Chondrocyte (in vitro differentiated cells): ENCODE results near the gene LRMDA. TPM values are rescaled to one million over a fixed set of nuclear protein-coding genes. Genes with fewer than 3 reads are reported as not detected.

Experiments used
- DNase-seq: peaks from one replicate; pipeline ENCODE4 v3.0.0; 2021; ENCODE audit warnings: mixed read lengths, low spot score
- H3K27ac Mint-ChIP-seq: one replicate; pipeline ENCODE4 v1.8.0; 2021; ENCODE audit warnings: mild to moderate bottlenecking, moderate library complexity, mixed read lengths; ENCODE audit not compliant: unreplicated experiment
- H3K27me3 Mint-ChIP-seq: 2 replicates; pipeline ENCODE4 v1.8.0; 2021; ENCODE audit warnings: low read depth, mixed read lengths
- H3K36me3 Mint-ChIP-seq: 2 replicates; pipeline ENCODE4 v1.8.0; 2021; ENCODE audit warnings: low read depth, mixed read lengths
- H3K4me1 Mint-ChIP-seq: 2 replicates; pipeline ENCODE4 v1.8.0; 2021; ENCODE audit warnings: low read depth, mild to moderate bottlenecking, mixed read lengths
- H3K4me3 Mint-ChIP-seq: one replicate; pipeline ENCODE4 v1.8.0; 2021; ENCODE audit warnings: mild to moderate bottlenecking, moderate library complexity, mixed read lengths; ENCODE audit not compliant: unreplicated experiment
- H3K9me3 Mint-ChIP-seq: 2 replicates; pipeline ENCODE4 v1.8.0; 2021; ENCODE audit warnings: low read depth, mixed read lengths
- total RNA-seq: library from RNA; stranded (reverse); gene quantifications from 3 replicates; pipeline ENCODE4 v1.2.1, GENCODE V29; 2021
- TF ChIP-seq, protein P1 (sequence below): fragments of 200-600 bp; sonication (generic); IDR thresholded peaks from 2 replicates; pipeline ENCODE4 v1.5.0; 2021; ENCODE audit warnings: antibody characterized with exemption, mild to moderate bottlenecking, moderate library complexity

LRMDA gene
- total RNA-seq, 1 donor from 2014 or later, result 2.8 TPM

DNA sequence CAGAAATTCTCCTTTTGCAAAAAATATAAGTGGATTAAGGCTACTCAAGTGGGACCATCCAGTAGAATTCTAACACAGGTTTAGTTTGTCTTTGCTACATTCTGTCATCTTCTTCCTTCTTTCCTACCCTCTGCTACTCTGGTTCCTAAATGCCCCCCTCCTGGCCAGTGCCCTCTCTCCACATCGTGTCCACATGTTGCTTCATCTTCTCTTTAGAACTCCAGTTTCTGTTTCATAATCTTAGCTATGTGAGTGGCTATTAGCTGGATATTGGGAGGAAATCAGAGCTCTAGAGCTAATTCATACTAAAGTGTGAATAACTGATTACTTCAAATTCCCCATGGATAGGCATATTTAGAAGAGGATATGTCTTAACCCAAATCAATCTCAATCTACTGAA, 528.5 kb downstream of the LRMDA start:
- Mint-ChIP-seq H3K4me1 (peaks cover 6% of the 10 kb centered on the region), H3K27me3 (peaks cover 6% of the 10 kb centered on the region), H3K27ac (no peak overlapping the region), H3K36me3 (peaks cover 1% of the 10 kb centered on the region), H3K4me3 (no peak overlapping the region), H3K9me3 (no peaks in the 10 kb centered on the region)
- TF ChIP-seq, protein P1, sequence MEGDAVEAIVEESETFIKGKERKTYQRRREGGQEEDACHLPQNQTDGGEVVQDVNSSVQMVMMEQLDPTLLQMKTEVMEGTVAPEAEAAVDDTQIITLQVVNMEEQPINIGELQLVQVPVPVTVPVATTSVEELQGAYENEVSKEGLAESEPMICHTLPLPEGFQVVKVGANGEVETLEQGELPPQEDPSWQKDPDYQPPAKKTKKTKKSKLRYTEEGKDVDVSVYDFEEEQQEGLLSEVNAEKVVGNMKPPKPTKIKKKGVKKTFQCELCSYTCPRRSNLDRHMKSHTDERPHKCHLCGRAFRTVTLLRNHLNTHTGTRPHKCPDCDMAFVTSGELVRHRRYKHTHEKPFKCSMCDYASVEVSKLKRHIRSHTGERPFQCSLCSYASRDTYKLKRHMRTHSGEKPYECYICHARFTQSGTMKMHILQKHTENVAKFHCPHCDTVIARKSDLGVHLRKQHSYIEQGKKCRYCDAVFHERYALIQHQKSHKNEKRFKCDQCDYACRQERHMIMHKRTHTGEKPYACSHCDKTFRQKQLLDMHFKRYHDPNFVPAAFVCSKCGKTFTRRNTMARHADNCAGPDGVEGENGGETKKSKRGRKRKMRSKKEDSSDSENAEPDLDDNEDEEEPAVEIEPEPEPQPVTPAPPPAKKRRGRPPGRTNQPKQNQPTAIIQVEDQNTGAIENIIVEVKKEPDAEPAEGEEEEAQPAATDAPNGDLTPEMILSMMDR, result no peak
- no peak for DNase-seq

DNA sequence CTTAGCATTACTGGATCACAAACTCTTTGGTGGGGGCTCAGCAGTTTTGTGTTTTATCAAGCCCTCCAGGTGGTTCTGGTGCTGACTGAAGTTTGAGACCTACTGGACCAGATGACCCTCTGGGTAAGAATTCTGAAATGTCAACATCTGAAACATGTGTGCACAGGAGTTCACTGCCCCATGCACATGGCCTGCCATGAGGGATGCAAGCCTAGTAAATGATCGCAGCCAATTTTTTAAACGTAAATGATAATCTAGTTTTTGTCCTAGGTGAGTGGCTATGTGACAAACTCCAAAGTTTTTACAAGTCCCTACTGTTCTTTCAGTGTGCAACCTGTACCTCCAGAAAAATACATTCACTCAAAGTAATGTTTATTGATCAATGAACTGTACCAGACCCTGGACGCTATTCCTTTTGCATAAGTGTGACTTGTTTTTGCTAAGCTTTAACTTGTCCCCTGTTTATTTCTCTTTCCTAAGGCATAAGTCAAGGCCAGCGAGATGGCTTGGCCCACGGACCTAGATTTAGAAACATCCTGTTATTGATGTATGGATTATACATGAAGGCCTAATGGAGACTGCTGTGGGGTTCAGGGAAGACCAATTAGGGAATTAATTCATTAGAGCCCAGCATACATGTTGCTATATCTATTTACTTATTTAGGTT, 531.1 kb downstream of the LRMDA start:
- TF ChIP-seq, protein P1, result no peak
- H3K9me3 Mint-ChIP-seq, result no peaks in the 10 kb centered on the region
- no peak for DNase-seq

DNA sequence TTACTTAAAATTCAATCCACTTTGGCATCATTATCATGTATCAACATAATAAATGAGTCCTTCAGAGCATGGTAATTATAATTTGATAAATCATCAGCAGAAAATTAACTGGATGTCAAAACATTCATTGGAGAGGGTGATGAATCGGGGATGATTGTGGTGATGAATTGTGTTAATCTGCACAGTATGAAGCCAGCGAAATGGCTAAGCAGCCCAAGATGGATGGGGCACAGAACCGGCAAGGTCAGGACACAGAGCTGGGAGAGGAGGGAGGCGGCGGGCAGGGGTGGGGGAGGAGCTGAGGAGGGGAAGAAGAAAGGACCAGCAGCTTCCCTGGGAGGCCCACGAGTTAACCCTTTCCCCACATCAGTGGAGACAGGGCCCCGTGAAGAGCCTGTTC, 536.1 kb downstream of the LRMDA start:
- H3K9me3 Mint-ChIP-seq, result no peaks in the 10 kb centered on the region
- H3K36me3 Mint-ChIP-seq, result peaks cover 2% of the 10 kb centered on the region
- no peak overlapping the region for H3K4me3 Mint-ChIP-seq
- peaks cover 8% of the 10 kb centered on the region for H3K27me3 Mint-ChIP-seq
- TF ChIP-seq, protein P1, result no peak
- H3K4me1 Mint-ChIP-seq, result peaks cover 11% of the 10 kb centered on the region
- no peak for DNase-seq
- no peak overlapping the region for H3K27ac Mint-ChIP-seq

More for the DNA sequence above, 531.1 kb downstream of the LRMDA start:
- H3K4me3 Mint-ChIP-seq, result no peak overlapping the region
- peaks cover 7% of the 10 kb centered on the region for H3K27me3 Mint-ChIP-seq
- H3K27ac Mint-ChIP-seq, result no peak overlapping the region
- peaks cover 2% of the 10 kb centered on the region for H3K36me3 Mint-ChIP-seq
- peaks cover 6% of the 10 kb centered on the region for H3K4me1 Mint-ChIP-seq

DNA sequence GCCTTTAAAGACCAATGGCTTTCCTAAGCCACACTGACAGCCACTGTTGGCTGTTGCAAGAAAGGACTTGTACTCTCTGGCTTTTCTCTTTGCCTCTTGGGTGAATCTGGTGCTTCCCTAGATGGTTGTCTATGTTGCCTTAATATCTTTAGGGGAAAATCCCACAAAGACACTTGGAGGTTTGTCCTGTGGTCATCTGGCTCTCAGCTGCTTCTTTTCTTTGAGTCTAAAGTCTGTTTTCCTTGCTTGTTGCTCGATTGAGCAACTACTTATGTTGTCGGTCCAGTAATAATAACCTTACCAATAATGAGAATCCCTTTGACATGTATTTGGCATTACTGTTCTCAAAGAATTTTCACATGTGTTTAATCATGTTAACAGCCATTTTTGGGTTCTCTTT, 537.6 kb downstream of the LRMDA start:
- TF ChIP-seq, protein P1, result no peak
- no peaks in the 10 kb centered on the region for H3K9me3 Mint-ChIP-seq
- H3K27me3 Mint-ChIP-seq, result peaks cover 5% of the 10 kb centered on the region
- H3K4me1 Mint-ChIP-seq, result peaks cover 17% of the 10 kb centered on the region
- H3K4me3 Mint-ChIP-seq, result no peak overlapping the region
- H3K36me3 Mint-ChIP-seq, result peaks cover 2% of the 10 kb centered on the region
- no peak overlapping the region for H3K27ac Mint-ChIP-seq
- no peak for DNase-seq

DNA sequence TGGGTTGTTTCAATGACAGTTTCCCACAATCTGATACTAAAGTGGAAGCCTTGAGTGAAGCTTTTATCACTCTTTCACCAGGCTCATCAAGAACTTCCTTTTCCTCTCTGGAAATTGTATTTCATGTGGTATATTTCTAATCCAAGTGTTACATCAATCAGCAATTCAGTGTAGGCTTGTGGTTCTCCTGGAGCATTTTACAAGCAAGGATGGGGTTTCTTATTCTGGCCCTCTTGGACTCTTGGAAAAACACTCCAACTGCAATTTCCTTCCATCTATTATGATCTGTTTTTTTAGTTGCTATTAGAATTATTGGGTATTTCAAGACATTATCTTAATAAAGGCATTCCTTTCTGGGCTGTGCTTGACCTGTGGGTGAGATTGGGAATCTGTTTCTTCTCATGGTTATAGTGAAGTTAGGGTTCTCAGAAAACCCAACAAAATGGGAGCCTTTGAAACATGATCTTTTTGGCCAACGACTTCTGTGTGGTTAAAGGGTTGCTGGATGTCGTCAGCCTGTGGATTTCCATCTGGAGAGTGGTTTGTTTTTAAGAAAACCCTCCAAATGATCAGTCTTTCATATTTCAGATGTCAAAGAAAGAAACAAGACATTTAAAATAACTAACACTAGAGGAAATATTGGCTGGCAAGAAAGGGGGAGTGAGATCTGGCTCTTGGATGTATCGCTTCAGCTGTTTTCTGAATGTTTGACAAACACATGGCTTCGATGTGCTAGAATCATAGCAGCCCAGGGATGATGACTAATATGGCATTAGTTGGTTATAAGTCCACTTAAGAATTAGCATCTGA, 540.2 kb downstream of the LRMDA start:
- no peak overlapping the region for H3K4me3 Mint-ChIP-seq
- H3K36me3 Mint-ChIP-seq, result peaks cover 2% of the 10 kb centered on the region
- H3K27me3 Mint-ChIP-seq, result peaks cover 5% of the 10 kb centered on the region
- no peaks in the 10 kb centered on the region for H3K9me3 Mint-ChIP-seq
- H3K4me1 Mint-ChIP-seq, result peaks cover 17% of the 10 kb centered on the region
- TF ChIP-seq, protein P1, result no peak
- no peak for DNase-seq
- H3K27ac Mint-ChIP-seq, result peak overlapping the region; percentile 18
